Astrocyte (in vitro differentiated cells and primary cell): Measurements from ENCODE around the gene CDS1.

Experiments
- EZH2 ChIP-seq: IDR thresholded peaks from 2 replicates; pipeline ENCODE4 v1.6.1; 2012; ENCODE audit warnings: mild to moderate bottlenecking, low read length, inconsistent platforms; ENCODE audit not compliant: insufficient read depth
- TF ChIP-seq, protein P1 (sequence below): IDR thresholded peaks from 2 replicates; pipeline ENCODE4 v1.5.1; 2011; ENCODE audit warnings: low read depth, mild to moderate bottlenecking, inconsistent platforms, low read length, moderate library complexity; ENCODE audit not compliant: insufficient read depth

DNA sequence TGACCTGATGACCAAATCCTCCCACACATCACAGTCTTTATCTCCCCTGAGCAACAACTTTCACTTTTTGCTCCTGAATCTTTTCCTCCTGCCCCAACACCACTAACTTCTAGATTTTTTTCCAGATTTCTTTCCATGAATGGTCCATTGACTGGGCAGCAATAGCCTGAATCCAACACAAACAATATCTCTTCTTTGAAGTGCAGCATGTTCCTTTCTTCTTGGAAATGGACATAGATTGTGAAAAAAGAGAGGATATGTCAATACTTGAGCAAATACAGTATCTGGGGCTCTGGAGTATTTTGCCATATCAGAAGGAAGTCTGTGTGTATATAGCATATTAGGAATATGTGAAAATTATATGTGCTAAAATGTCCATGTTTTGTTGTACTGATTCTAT is 55.2 kb downstream of the CDS1 start:
- TF ChIP-seq, protein P1, sequence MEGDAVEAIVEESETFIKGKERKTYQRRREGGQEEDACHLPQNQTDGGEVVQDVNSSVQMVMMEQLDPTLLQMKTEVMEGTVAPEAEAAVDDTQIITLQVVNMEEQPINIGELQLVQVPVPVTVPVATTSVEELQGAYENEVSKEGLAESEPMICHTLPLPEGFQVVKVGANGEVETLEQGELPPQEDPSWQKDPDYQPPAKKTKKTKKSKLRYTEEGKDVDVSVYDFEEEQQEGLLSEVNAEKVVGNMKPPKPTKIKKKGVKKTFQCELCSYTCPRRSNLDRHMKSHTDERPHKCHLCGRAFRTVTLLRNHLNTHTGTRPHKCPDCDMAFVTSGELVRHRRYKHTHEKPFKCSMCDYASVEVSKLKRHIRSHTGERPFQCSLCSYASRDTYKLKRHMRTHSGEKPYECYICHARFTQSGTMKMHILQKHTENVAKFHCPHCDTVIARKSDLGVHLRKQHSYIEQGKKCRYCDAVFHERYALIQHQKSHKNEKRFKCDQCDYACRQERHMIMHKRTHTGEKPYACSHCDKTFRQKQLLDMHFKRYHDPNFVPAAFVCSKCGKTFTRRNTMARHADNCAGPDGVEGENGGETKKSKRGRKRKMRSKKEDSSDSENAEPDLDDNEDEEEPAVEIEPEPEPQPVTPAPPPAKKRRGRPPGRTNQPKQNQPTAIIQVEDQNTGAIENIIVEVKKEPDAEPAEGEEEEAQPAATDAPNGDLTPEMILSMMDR, result no peak
- no peak for TF ChIP-seq EZH2
